NT2/D1 (cell line): Measurements from ENCODE around the gene NTM.

Experiments
- SUZ12 ChIP-seq: IDR thresholded peaks from 2 replicates; pipeline ENCODE4 v1.6.1; 2011; ENCODE audit not compliant: insufficient read length, insufficient read depth; ENCODE audit errors: extremely low read depth
- YY1 ChIP-seq: IDR thresholded peaks from 2 replicates; pipeline ENCODE4 v1.6.1; 2011; ENCODE audit not compliant: insufficient read length, insufficient read depth
- ZNF274 ChIP-seq: IDR thresholded peaks from 2 replicates; pipeline ENCODE4 v1.6.1; 2011; ENCODE audit warnings: mild to moderate bottlenecking, low read depth, low read length

- TF ChIP-seq YY1 (no peak), SUZ12 (no peak), ZNF274 (no peak)
Observed at GRCh38 chr11:132075447-132075846, 705.0 kb downstream of the NTM start.
